Ascending aorta (tissue), 2 donors: Measurements from ENCODE around the gene FOXO1. TPM values are rescaled to one million over a fixed set of nuclear protein-coding genes. Genes with fewer than 3 reads are reported as not detected.

Source experiments
- DNase-seq, 2 donors: peaks; one replicate each; pipeline ENCODE4 v3.0.0-alpha.2; 2019; ENCODE audit warnings: low spot score in 2 of 2
- H3K27ac ChIP-seq, 2 donors: fragments of 200-600 bp; sonication (generic); one replicate each; pipeline ENCODE4 v1.5.1; 2016 to 2017; ENCODE audit warnings: mild to moderate bottlenecking in 1 of 2
- H3K27me3 ChIP-seq: fragments of 200-600 bp; sonication (generic); one replicate; pipeline ENCODE4 v1.5.1; 2017
- H3K36me3 ChIP-seq, 2 donors: fragments of 200-600 bp; sonication (generic); one replicate each; pipeline ENCODE4 v1.5.1; 2016
- H3K4me1 ChIP-seq, 2 donors: fragments of 200-600 bp; sonication (generic); one replicate each; pipeline ENCODE4 v1.5.1; 2016 to 2017; ENCODE audit warnings: mild to moderate bottlenecking in 1 of 2
- H3K4me3 ChIP-seq, 2 donors: fragments of 200-600 bp; sonication (generic); one replicate each; pipeline ENCODE4 v1.5.1; 2016 to 2017; ENCODE audit warnings: mild to moderate bottlenecking in 1 of 2
- H3K9me3 ChIP-seq, 2 donors: fragments of 200-600 bp; sonication (generic); one replicate each; pipeline ENCODE4 v1.5.1; 2016
- intact Hi-C: fragments of 100-400 bp; cut with DNase I; formaldehyde crosslinking; loops from one replicate; pipeline ENCODE4 v1.15.1; 2023
- total RNA-seq: library from RNA; depleted of rRNA; stranded (reverse); fragments of >200 nt; gene quantifications from one replicate; pipeline ENCODE4 v1.1.0, GENCODE V29; 2016
- TF ChIP-seq, protein P1 (sequence below), 3 experiments: fragments of 200-600 bp in 2 of 3; fragments of 450-650 bp in 1 of 3; sonication (generic) in 2 of 3; IDR thresholded peaks; one replicate each; pipeline ENCODE4 v1.5.1; 2016 to 2019; ENCODE audit warnings: antibody characterized with exemption in 3 of 3, mild to moderate bottlenecking in 1 of 3, moderate library complexity in 1 of 3

Gene FOXO1
- total RNA-seq, 1 donor from 2014 or later = 65.1 TPM

- Histone ChIP-seq H3K27me3 (no peaks in the 10 kb centered on the region), H3K4me1 (no peaks in the 10 kb centered on the region), H3K4me3 (no peak overlapping the region), H3K27ac (no peak overlapping the region), H3K36me3 (no peaks in the 10 kb centered on the region), H3K9me3 (no peaks in the 10 kb centered on the region)
- no peak for DNase-seq
- TF ChIP-seq, protein P1, sequence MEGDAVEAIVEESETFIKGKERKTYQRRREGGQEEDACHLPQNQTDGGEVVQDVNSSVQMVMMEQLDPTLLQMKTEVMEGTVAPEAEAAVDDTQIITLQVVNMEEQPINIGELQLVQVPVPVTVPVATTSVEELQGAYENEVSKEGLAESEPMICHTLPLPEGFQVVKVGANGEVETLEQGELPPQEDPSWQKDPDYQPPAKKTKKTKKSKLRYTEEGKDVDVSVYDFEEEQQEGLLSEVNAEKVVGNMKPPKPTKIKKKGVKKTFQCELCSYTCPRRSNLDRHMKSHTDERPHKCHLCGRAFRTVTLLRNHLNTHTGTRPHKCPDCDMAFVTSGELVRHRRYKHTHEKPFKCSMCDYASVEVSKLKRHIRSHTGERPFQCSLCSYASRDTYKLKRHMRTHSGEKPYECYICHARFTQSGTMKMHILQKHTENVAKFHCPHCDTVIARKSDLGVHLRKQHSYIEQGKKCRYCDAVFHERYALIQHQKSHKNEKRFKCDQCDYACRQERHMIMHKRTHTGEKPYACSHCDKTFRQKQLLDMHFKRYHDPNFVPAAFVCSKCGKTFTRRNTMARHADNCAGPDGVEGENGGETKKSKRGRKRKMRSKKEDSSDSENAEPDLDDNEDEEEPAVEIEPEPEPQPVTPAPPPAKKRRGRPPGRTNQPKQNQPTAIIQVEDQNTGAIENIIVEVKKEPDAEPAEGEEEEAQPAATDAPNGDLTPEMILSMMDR (IDR thresholded peaks at IDR 0.05) = no peak
- intact Hi-C loops = no loop called here
Measured at GRCh38 chr13:40519637-40520036, 146.8 kb downstream of the FOXO1 start.

GRCh38 chr13:40518481-40518882 lies 148.0 kb downstream of the FOXO1 start:
- DNase-seq = no peak
- Histone ChIP-seq H3K9me3 (no peaks in the 10 kb centered on the region), H3K27me3 (no peaks in the 10 kb centered on the region), H3K27ac (no peak overlapping the region), H3K36me3 (no peaks in the 10 kb centered on the region), H3K4me1 (no peaks in the 10 kb centered on the region), H3K4me3 (no peak overlapping the region)
- intact Hi-C loops = no loop called here
- TF ChIP-seq, protein P1 (IDR thresholded peaks at IDR 0.05) = no peak

DNA sequence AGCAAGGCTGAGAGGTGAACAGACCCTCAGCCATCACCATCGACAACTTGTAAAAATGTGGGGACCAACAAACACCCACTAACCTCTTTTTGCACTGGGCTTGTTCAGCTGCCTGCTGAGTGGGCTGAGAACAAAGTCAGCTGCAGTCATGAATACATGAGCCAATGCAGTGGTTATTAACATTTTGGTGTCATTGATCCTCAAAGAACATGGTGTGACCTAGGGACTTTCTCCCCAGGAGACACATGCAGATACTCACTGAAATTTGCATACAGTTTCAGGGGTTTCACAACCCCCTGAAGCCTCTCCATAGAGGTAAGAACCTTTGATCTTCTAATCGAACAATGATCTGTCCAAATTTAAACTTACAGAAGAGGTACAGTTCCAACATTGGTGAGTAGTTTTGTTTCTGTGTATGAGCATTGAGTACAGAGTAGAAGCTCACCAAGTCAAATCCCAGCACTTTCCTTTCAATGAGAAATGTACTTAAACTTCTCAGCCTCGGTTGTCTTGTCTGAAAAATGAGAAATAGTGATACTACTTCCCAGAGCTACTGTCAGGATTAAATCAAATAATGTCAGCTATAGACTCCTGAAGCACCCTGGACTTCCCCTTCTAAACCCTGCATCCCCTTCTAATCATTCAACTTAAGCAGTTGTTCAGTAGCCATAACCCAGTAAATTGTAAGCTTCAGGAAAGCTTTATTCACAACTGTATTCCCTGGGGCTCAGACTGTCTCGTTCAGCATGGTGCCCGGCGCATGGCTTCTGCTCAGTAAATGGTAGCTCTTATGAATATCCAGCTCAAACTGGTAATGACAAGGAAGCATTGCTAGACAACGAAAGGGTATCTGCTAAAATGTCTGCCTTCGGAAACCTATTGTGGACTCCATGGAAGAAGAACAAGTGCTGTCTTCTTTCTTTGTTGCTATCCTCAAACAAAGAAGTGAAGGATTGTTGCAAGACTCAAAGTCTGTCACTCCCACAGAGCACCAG lies 148.7 kb downstream of the FOXO1 start:
- no peaks in the 10 kb centered on the region for H3K36me3 ChIP-seq

GRCh38 chr13:40515702-40516101 lies 150.7 kb downstream of the FOXO1 start:
- Histone ChIP-seq H3K36me3 (no peaks in the 10 kb centered on the region), H3K27ac (no peak overlapping the region), H3K4me1 (no peaks in the 10 kb centered on the region), H3K27me3 (no peaks in the 10 kb centered on the region), H3K9me3 (no peaks in the 10 kb centered on the region), H3K4me3 (no peak overlapping the region)
- TF ChIP-seq, protein P1 (IDR thresholded peaks at IDR 0.05) = no peak
- intact Hi-C loops = no loop called here
- no peak for DNase-seq

More for the DNA sequence above, 148.7 kb downstream of the FOXO1 start:
- intact Hi-C loops = no loop called here
- DNase-seq = no peak
- TF ChIP-seq, protein P1 (IDR thresholded peaks at IDR 0.05) = no peak
- no peak overlapping the region for H3K27ac ChIP-seq
- no peaks in the 10 kb centered on the region for H3K4me1 ChIP-seq
- H3K27me3 ChIP-seq = no peaks in the 10 kb centered on the region
- no peaks in the 10 kb centered on the region for H3K9me3 ChIP-seq
- no peak overlapping the region for H3K4me3 ChIP-seq

DNA sequence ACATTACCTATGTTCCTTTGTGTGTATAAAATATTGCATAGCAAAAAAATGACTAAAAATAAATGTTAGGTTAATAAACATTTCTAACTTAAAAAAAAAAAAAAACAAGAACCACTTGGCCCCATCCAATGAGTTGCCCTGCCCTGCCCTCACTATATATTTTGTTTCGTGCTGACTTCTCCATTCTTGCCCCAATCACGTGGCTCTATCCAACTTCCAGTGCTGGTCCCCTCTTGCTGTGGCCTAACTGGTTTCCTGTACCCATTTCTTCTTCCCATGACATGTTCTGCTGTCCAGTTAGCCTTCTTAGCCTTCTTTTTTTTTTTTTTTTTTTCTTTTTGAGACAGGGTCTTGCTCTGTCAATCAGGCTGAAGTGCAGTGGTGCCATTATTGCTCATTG lies 151.6 kb downstream of the FOXO1 start:
- TF ChIP-seq, protein P1 (IDR thresholded peaks at IDR 0.05) = no peak
- intact Hi-C loops = no loop called here

More for the DNA sequence above, 151.6 kb downstream of the FOXO1 start:
- no peaks in the 10 kb centered on the region for H3K27me3 ChIP-seq
- DNase-seq = no peak
- no peak overlapping the region for H3K27ac ChIP-seq
- no peak overlapping the region for H3K4me3 ChIP-seq
- H3K9me3 ChIP-seq = no peaks in the 10 kb centered on the region
- H3K4me1 ChIP-seq = no peaks in the 10 kb centered on the region
- no peaks in the 10 kb centered on the region for H3K36me3 ChIP-seq
